GM23338 (cell line): ENCODE results near the gene SPECC1. TPM values are rescaled to one million over a fixed set of nuclear protein-coding genes. Genes with fewer than 3 reads are reported as not detected.
"Not testable (repeated sequence)": the region's sequence is repeated elsewhere in the genome, so short reads cannot be mapped to it uniquely, and the experiment has no call there.

Experiments used
- ATAC-seq: fragments of 200-7000 bp; cut with Tn5 transposase; 3 replicates; pipeline ENCODE4 v1.9.1; 2020
- DNase-seq: peaks from one replicate; pipeline ENCODE4 v3.0.0-alpha.2; 2015; ENCODE audit warnings: low spot score
- H2AFZ ChIP-seq: fragments of 200-600 bp; sonication (generic); 2 replicates; pipeline ENCODE4 v1.8.0; 2016; ENCODE audit warnings: antibody characterized with exemption, mild to moderate bottlenecking, moderate library complexity
- H3F3A ChIP-seq: fragments of 200-600 bp; sonication (generic); replicated peaks from 2 replicates; pipeline ENCODE4 v1.8.0; 2017; ENCODE audit warnings: antibody characterized with exemption, mixed run types, low read depth
- H3K27ac ChIP-seq: fragments of 200-600 bp; sonication (generic); 2 replicates; pipeline ENCODE4 v1.6.1; 2016; ENCODE audit warnings: low read depth
- H3K27me3 ChIP-seq: fragments of 200-600 bp; sonication (generic); 2 replicates; pipeline ENCODE4 v1.8.0; 2016; ENCODE audit warnings: mild to moderate bottlenecking, mixed run types, moderate library complexity; ENCODE audit not compliant: insufficient read depth
- H3K36me3 ChIP-seq: fragments of 200-600 bp; sonication (generic); 2 replicates; pipeline ENCODE4 v1.8.0; 2016; ENCODE audit warnings: mild to moderate bottlenecking; ENCODE audit not compliant: insufficient read depth
- H3K4me1 ChIP-seq: fragments of 200-600 bp; sonication (generic); 2 replicates; pipeline ENCODE4 v1.8.0; 2016; ENCODE audit warnings: mild to moderate bottlenecking, moderate library complexity; ENCODE audit not compliant: insufficient read depth
- H3K4me2 ChIP-seq: fragments of 200-600 bp; sonication (generic); 2 replicates; pipeline ENCODE4 v1.7.1; 2017; ENCODE audit warnings: mixed run types
- H3K4me3 ChIP-seq: fragments of 200-600 bp; sonication (generic); 2 replicates; pipeline ENCODE4 v1.6.1; 2016; ENCODE audit warnings: mixed run types
- H3K79me2 ChIP-seq: fragments of 200-600 bp; sonication (generic); replicated peaks from 2 replicates; pipeline ENCODE4 v1.8.0; 2017; ENCODE audit warnings: mild to moderate bottlenecking; ENCODE audit not compliant: insufficient read depth
- H3K9me2 ChIP-seq: fragments of 200-600 bp; sonication (generic); 2 replicates; pipeline ENCODE4 v1.8.0; 2017; ENCODE audit not compliant: insufficient read depth
- H4K20me1 ChIP-seq: fragments of 200-600 bp; sonication (generic); replicated peaks from 2 replicates; pipeline ENCODE4 v1.8.0; 2017; ENCODE audit warnings: mild to moderate bottlenecking; ENCODE audit not compliant: insufficient read depth
- H3K27ac Mint-ChIP-seq: 2 replicates; pipeline ENCODE4 v1.8.0; 2020; ENCODE audit warnings: inconsistent platforms, mild to moderate bottlenecking, moderate library complexity, mixed read lengths
- H3K27me3 Mint-ChIP-seq: 3 replicates; pipeline ENCODE4 v1.8.0; 2022; ENCODE audit warnings: low read depth, mild to moderate bottlenecking, moderate library complexity, mixed read lengths, inconsistent platforms; ENCODE audit not compliant: insufficient read depth, poor library complexity
- H3K36me3 Mint-ChIP-seq: 3 replicates; pipeline ENCODE4 v1.8.0; 2021; ENCODE audit warnings: low read depth, mild to moderate bottlenecking, inconsistent platforms, moderate library complexity, mixed read lengths
- H3K4me1 Mint-ChIP-seq: 3 replicates; pipeline ENCODE4 v1.8.0; 2020; ENCODE audit warnings: mild to moderate bottlenecking, inconsistent platforms, mixed read lengths
- H3K4me3 Mint-ChIP-seq: 3 replicates; pipeline ENCODE4 v1.8.0; 2021; ENCODE audit warnings: moderate library complexity, mild to moderate bottlenecking, inconsistent platforms, mixed read lengths
- H3K9me3 Mint-ChIP-seq: 3 replicates; pipeline ENCODE4 v1.8.0; 2020; ENCODE audit warnings: moderate library complexity, mild to moderate bottlenecking, inconsistent platforms, mixed read lengths
- REST ChIP-seq: IDR thresholded peaks from one replicate; pipeline ENCODE4 v1.6.1; 2018; ENCODE audit warnings: antibody characterized with exemption; ENCODE audit not compliant: unreplicated experiment
- ZNF462 ChIP-seq: fragments of 250-450 bp; sonication (Bioruptor Pico); IDR thresholded peaks from 2 replicates; pipeline ENCODE4 v1.5.0; 2020; ENCODE audit warnings: mild to moderate bottlenecking, moderate library complexity
- polyA plus RNA-seq: library from polyadenylated mRNA; unstranded; fragments of >200 nt; fragmentation: Nextera tagmentation; extraction: Ambion mirVana; gene quantifications from 2 replicates; pipeline ENCODE4 v1.2.1, GENCODE V29; 2016
- total RNA-seq: library from RNA; depleted of rRNA; stranded (reverse); fragments of >200 nt; shearing (Covaris generic); gene quantifications from 2 replicates; pipeline ENCODE4 v1.2.3, GENCODE V29; 2014

The SPECC1 gene
- total and polyA plus RNA-seq, 2 experiments from 2014 or later = 42.6 to 101 TPM

- TF ChIP-seq REST (no peak), ZNF462 (CRISPR knock-in tag) (no peak)
Observed at GRCh38 chr17:20074489-20074888, 65.3 kb downstream of the SPECC1 start (continued).

- H3K4me3 ChIP-seq, H3K79me2 ChIP-seq, H3K27me3 Mint-ChIP-seq, ATAC-seq, H3K4me1 ChIP-seq, H3K4me3 Mint-ChIP-seq, H3K27ac ChIP-seq, H3K36me3 Mint-ChIP-seq, H3K27ac Mint-ChIP-seq, DNase-seq, H3K4me2 ChIP-seq, H4K20me1 ChIP-seq, H3K9me3 Mint-ChIP-seq, H3K9me2 ChIP-seq, H3F3A ChIP-seq, H3K36me3 ChIP-seq, H3K27me3 ChIP-seq, H2AFZ ChIP-seq: not testable (repeated sequence)
- peaks cover 21% of the 10 kb centered on the region for H3K4me1 Mint-ChIP-seq
Observed at GRCh38 chr17:20076137-20076536, 67.0 kb downstream of the SPECC1 start.
